SK-N-SH (cell line): ENCODE results near the gene SLC22A8.

Experiments
- EP300 ChIP-seq, 2 experiments: IDR thresholded peaks; 2 replicates each; pipeline versions ENCODE4 v1.4.0 to v1.6.1; 2012; ENCODE audit warnings: borderline replicate concordance in 1 of 2, low read depth in 1 of 2, low read length in 1 of 2
- FOXM1 ChIP-seq: IDR thresholded peaks from 2 replicates; pipeline ENCODE4 v1.4.0; 2012; ENCODE audit warnings: low read depth, mild to moderate bottlenecking
- MAX ChIP-seq: IDR thresholded peaks from 2 replicates; pipeline ENCODE4 v1.4.0; 2012; ENCODE audit warnings: low read depth
- MXI1 ChIP-seq: IDR thresholded peaks from 2 replicates; pipeline ENCODE4 v1.6.1; 2012; ENCODE audit warnings: mild to moderate bottlenecking, low read depth, low read length, improper control_type of control experiment
- RAD21 ChIP-seq: IDR thresholded peaks from 2 replicates; pipeline ENCODE4 v1.6.1; 2012; ENCODE audit warnings: mild to moderate bottlenecking, low read length
- RCOR1 ChIP-seq: fragments of 150-350 bp; IDR thresholded peaks from 2 replicates; pipeline ENCODE4 v1.6.1; 2017; ENCODE audit warnings: antibody characterized with exemption, low read length
- RFX5 ChIP-seq: IDR thresholded peaks from 2 replicates; pipeline ENCODE4 v1.6.1; 2012; ENCODE audit warnings: mild to moderate bottlenecking, improper control_type of control experiment, low read length
- SMC3 ChIP-seq: IDR thresholded peaks from 2 replicates; pipeline ENCODE4 v1.6.1; 2012; ENCODE audit warnings: low read depth, low read length, improper control_type of control experiment
- TAF1 ChIP-seq: IDR thresholded peaks from 2 replicates; pipeline ENCODE4 v1.6.1; 2012; ENCODE audit warnings: low read depth, mild to moderate bottlenecking, low read length, moderate library complexity, borderline replicate concordance
- TEAD4 ChIP-seq: IDR thresholded peaks from 2 replicates; pipeline ENCODE4 v1.4.0; 2012; ENCODE audit warnings: mild to moderate bottlenecking, borderline replicate concordance; ENCODE audit not compliant: insufficient read depth
- TF ChIP-seq, protein P1 (sequence below): fragments of 150-350 bp; IDR thresholded peaks from 2 replicates; pipeline ENCODE4 v1.6.1; 2016; ENCODE audit warnings: mild to moderate bottlenecking, low read depth, low read length
- TF ChIP-seq, protein P2 (sequence below): IDR thresholded peaks from 2 replicates; pipeline ENCODE4 v1.6.1; 2012; ENCODE audit warnings: mild to moderate bottlenecking, low read depth, low read length, moderate library complexity
- TF ChIP-seq, protein P3 (sequence below): fragments of 200-600 bp; sonication (generic); IDR thresholded peaks from 2 replicates; pipeline ENCODE4 v1.6.1; 2017; ENCODE audit warnings: antibody characterized with exemption, mild to moderate bottlenecking, moderate library complexity
- TF ChIP-seq, protein P4 (sequence below): IDR thresholded peaks from 2 replicates; pipeline ENCODE4 v1.4.0; 2012; ENCODE audit warnings: low read depth, borderline replicate concordance

DNA sequence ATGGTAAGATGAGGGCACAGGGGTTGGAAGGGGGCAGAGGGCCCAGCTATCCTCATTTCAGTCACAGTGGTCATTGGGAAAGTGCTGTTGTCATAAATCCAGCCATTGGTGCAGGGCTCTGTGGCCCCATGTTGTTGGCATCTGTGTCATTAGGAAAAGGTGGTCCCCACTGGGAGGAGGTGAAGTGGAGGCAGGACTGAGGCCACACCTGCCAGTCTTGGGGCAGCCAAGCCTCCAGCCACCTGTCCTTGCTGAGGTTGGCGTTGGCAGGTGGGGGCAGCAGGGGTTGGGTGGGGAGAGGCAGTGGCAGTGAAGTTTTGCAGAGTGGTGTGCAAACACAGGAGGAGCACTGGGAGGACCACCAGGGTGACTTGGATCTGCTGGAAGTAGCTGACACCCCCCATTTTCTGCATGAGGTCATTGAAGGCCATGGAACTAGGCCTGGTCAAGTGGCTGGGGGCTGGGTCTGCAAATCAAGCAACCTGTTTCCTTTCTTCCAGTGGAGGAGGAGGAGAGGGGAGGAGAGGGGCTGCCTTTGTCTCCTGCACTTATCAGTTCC, 56.1 kb downstream of the SLC22A8 start:
- TF ChIP-seq TAF1, result no peak
- TF ChIP-seq RCOR1, result no peak
- TF ChIP-seq TEAD4, result no peak
- no peak for TF ChIP-seq SMC3
- TF ChIP-seq, protein P1, sequence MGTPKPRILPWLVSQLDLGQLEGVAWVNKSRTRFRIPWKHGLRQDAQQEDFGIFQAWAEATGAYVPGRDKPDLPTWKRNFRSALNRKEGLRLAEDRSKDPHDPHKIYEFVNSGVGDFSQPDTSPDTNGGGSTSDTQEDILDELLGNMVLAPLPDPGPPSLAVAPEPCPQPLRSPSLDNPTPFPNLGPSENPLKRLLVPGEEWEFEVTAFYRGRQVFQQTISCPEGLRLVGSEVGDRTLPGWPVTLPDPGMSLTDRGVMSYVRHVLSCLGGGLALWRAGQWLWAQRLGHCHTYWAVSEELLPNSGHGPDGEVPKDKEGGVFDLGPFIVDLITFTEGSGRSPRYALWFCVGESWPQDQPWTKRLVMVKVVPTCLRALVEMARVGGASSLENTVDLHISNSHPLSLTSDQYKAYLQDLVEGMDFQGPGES, result no peak
- TF ChIP-seq, protein P2, sequence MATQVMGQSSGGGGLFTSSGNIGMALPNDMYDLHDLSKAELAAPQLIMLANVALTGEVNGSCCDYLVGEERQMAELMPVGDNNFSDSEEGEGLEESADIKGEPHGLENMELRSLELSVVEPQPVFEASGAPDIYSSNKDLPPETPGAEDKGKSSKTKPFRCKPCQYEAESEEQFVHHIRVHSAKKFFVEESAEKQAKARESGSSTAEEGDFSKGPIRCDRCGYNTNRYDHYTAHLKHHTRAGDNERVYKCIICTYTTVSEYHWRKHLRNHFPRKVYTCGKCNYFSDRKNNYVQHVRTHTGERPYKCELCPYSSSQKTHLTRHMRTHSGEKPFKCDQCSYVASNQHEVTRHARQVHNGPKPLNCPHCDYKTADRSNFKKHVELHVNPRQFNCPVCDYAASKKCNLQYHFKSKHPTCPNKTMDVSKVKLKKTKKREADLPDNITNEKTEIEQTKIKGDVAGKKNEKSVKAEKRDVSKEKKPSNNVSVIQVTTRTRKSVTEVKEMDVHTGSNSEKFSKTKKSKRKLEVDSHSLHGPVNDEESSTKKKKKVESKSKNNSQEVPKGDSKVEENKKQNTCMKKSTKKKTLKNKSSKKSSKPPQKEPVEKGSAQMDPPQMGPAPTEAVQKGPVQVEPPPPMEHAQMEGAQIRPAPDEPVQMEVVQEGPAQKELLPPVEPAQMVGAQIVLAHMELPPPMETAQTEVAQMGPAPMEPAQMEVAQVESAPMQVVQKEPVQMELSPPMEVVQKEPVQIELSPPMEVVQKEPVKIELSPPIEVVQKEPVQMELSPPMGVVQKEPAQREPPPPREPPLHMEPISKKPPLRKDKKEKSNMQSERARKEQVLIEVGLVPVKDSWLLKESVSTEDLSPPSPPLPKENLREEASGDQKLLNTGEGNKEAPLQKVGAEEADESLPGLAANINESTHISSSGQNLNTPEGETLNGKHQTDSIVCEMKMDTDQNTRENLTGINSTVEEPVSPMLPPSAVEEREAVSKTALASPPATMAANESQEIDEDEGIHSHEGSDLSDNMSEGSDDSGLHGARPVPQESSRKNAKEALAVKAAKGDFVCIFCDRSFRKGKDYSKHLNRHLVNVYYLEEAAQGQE, result no peak
- TF ChIP-seq, protein P3, sequence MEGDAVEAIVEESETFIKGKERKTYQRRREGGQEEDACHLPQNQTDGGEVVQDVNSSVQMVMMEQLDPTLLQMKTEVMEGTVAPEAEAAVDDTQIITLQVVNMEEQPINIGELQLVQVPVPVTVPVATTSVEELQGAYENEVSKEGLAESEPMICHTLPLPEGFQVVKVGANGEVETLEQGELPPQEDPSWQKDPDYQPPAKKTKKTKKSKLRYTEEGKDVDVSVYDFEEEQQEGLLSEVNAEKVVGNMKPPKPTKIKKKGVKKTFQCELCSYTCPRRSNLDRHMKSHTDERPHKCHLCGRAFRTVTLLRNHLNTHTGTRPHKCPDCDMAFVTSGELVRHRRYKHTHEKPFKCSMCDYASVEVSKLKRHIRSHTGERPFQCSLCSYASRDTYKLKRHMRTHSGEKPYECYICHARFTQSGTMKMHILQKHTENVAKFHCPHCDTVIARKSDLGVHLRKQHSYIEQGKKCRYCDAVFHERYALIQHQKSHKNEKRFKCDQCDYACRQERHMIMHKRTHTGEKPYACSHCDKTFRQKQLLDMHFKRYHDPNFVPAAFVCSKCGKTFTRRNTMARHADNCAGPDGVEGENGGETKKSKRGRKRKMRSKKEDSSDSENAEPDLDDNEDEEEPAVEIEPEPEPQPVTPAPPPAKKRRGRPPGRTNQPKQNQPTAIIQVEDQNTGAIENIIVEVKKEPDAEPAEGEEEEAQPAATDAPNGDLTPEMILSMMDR, result no peak
- TF ChIP-seq, protein P4, sequence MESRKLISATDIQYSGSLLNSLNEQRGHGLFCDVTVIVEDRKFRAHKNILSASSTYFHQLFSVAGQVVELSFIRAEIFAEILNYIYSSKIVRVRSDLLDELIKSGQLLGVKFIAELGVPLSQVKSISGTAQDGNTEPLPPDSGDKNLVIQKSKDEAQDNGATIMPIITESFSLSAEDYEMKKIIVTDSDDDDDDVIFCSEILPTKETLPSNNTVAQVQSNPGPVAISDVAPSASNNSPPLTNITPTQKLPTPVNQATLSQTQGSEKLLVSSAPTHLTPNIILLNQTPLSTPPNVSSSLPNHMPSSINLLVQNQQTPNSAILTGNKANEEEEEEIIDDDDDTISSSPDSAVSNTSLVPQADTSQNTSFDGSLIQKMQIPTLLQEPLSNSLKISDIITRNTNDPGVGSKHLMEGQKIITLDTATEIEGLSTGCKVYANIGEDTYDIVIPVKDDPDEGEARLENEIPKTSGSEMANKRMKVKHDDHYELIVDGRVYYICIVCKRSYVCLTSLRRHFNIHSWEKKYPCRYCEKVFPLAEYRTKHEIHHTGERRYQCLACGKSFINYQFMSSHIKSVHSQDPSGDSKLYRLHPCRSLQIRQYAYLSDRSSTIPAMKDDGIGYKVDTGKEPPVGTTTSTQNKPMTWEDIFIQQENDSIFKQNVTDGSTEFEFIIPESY, result no peak
- TF ChIP-seq RFX5, result no peak
- no peak for TF ChIP-seq FOXM1
- TF ChIP-seq EP300 (IDR thresholded peaks at IDR 0.05; ENCODE audit: borderline replicate concordance in 1 of 2, low read depth in 1 of 2, low read length in 1 of 2), result no peak
- TF ChIP-seq RAD21, result no peak
- TF ChIP-seq MAX, result no peak
- TF ChIP-seq MXI1, result no peak
